HG03575 (cell line): ENCODE data around the gene S100A10.
A peak's percentile ranks its signal among the peaks of the same experiment; 100 is the strongest.

Experiments
- ATAC-seq: cut with Tn5 transposase; IDR thresholded peaks from one replicate; pipeline ENCODE4 v1.9.1; 2021; ENCODE audit not compliant: unreplicated experiment, insufficient number of reproducible peaks, low FRiP score; ENCODE audit errors: extremely low read depth

S100A10 gene

DNA sequence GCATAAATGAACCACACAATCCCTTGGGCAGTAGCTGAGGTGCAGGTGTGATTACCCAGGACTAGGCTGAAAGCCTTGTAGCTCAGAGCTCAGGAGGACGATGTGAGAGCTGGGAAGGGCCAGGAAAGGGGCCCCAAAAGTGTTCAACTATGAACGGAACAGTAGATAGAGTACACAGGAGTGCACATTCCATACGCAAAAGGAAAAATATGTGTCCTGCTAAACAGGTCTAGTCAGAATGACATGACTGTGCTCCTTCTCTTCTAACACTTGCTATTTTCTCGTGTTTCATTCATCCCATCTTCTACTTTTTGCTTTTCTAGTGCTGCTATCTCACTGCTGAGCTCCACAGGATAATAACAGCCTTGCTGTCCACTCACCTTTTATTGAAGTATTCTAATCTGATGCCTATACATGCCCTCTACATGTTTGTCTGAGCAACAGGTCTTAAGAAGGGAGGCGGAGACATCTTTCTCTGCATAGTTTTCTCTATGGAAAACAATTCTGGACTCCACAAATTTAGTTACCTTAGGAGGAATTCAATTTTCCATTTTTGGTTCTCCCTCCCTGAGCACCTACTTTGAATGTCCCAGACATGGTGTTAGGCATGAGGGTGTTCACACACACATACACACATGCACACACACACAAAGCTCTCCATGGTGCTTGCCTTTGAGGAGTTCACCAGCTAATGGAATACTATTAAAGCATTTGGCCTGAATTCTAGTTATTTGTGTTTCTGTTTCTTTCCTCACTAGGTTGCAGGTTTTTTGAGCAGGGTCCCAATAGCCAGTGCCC is 3.4 kb downstream of the S100A10 start:
- no peak for ATAC-seq

GRCh38 chr1:151989211-151989862 is 4.3 kb downstream of the S100A10 start:
- ATAC-seq: no peak

GRCh38 chr1:151988405-151988923 is 5.2 kb downstream of the S100A10 start:
- no peak for ATAC-seq

- ATAC-seq: no peak
Measured at GRCh38 chr1:151986501-151987190, 7.0 kb downstream of the S100A10 start.

GRCh38 chr1:151985768-151986167 is 7.9 kb downstream of the S100A10 start:
- no peak for ATAC-seq

- ATAC-seq: no peak
Measured at GRCh38 chr1:151985270-151985669, 8.4 kb downstream of the S100A10 start.

DNA sequence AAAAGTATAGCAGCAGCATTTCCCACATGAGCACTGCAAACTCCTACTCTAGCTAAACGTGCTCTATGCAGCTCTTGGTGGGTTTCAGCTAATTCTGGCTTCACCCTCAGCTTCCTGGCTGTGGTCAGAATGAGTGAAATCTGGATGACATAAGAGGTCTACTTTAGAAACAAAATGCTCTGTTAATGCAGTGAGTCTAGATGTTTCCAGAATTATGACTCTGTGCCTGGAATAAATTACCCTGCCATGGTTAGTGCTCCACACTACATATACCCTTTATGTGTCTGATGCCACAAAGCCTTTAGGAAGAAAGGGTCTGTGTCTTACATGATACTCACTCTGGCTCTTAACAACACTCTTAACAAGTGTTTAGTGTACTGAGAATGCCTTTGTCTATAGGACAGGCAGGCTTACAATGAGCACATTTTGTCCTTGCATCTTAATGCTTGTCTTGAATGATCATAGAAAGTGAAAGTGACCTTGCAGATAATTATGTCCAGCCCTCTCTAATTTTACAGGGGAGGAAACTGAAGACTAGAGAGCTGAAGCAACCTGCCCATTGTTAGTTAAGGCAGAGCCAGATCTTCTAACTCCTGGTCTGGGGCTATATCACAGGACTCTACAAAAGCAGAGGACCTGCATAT is 9.2 kb downstream of the S100A10 start:
- peak; percentile 37 for ATAC-seq

DNA sequence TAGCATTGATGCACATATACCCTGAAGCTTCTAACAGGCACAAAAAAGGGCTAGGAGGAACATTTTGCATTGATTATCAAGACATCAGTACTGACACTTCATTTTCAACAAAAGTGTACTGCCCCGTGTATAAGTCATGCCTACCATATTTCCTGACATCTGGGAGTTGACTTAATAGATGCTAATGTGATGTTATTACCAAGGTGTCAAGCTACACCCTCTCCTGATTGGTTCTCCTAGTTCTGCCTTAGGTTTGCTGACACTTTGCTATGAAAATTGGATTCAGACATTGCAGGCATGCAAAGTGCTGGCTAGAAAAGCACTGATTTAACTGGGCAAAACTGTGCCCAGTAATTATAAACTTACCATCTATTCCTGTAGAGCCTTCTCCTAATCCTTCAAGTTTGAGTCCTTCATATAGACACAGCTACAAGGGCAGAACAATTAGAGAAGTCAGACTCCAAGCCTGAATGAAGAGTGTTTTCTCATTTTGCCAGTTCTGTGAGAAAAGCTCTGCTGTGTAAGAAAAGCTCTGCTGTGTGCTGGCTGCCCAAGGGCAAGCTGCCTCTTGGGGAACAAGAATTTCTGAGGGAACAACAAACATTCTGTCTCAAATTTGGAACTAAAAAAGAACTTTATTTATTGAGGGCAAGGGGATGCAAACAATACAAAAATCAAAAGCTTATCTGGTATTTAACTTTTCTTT is 11.2 kb downstream of the S100A10 start:
- ATAC-seq: no peak

GRCh38 chr1:151981178-151981525 is 12.5 kb downstream of the S100A10 start:
- no peak for ATAC-seq

DNA sequence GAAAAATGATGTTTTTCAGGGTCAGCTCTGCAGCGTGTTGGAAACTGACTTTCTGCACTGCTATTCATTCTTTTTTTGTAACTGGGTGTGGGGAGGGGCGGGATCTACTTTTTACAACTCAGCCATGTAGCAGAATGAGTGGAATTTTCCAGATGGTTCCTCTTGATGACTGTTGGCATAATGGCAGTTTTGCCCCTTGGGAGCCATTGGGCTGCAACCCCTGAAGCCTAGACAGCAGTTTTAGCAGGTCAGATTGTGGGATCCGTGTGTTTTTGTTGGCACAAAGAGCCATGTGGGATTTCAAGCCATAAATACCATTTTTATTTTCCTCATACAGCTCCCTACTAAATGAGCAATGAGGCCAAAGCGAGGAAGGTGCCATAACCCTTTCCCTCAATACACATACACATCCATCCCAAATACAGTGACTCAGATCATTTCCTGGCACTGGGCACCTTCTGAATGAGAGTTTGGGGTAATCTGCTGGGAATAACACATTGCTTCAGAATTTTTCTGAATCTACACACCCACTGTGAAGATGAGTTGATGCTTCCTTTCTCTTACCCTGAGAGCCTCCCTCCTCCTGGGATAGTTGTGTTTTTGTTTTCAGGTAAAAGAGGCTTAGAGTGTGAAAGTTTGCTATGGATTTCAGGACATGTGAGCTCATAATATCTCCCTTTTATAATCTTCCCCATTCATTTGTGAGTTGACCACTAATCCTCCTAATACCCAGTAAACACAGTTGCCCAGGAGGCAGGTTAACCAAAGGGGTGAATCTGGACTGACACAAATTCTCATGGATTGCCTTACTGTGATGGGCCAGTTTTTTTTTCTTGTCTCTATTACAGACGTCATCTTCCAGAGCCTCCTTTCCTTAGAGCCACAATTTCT is 13.1 kb downstream of the S100A10 start:
- no peak for ATAC-seq

GRCh38 chr1:151978922-151979321 is 14.7 kb downstream of the S100A10 start:
- ATAC-seq: no peak

GRCh38 chr1:151977662-151978230 is 15.9 kb downstream of the S100A10 start:
- ATAC-seq: no peak

GRCh38 chr1:151976858-151977257 is 16.8 kb downstream of the S100A10 start:
- ATAC-seq: no peak

DNA sequence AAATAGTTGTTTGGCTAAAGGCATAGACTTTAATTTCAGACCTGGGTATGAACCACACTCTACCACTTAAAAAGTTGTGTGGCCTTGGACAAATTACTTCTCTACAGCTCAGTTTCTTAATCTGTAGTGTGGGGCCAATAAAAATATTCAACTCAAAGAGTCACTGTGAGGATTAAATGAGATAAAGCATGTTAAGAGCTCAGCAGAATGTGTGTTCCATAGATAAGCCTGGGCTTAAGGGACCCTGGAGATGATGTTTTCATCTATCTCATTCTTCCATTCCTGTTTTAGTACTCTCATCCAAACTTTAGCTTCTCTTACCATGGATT is 17.7 kb downstream of the S100A10 start:
- no peak for ATAC-seq

DNA sequence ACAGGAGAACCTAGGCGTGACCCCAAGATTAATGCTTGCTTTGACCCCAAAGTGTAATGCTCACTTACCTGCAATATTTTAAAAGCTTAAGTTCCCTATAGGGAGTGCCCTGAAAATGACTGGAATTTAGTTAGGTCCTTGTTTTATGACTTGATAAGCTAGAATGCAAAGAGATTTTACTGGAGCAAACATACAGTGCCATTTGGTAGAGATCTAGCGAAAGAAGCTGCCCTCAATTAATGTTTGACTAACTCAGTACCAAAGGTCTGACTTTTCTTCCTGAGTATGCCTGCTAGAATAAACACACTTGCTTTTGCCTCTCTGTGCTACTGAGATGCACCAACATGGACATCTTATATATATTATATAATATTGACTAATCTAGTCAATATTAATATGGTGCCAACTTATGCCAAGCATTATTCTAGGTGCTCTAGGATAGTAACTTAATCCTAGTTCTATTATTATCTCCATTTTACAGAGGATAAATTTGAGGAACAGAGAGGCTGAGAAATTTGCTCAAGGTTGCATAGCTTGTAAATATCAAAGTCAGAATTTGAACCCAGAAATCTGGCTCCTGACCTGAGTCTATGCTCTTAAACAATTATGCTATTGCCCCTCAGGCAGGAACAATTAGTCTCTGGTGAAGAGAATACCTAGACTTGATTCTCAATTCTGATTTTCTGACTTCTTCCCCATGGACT is 18.2 kb downstream of the S100A10 start:
- no peak for ATAC-seq

DNA sequence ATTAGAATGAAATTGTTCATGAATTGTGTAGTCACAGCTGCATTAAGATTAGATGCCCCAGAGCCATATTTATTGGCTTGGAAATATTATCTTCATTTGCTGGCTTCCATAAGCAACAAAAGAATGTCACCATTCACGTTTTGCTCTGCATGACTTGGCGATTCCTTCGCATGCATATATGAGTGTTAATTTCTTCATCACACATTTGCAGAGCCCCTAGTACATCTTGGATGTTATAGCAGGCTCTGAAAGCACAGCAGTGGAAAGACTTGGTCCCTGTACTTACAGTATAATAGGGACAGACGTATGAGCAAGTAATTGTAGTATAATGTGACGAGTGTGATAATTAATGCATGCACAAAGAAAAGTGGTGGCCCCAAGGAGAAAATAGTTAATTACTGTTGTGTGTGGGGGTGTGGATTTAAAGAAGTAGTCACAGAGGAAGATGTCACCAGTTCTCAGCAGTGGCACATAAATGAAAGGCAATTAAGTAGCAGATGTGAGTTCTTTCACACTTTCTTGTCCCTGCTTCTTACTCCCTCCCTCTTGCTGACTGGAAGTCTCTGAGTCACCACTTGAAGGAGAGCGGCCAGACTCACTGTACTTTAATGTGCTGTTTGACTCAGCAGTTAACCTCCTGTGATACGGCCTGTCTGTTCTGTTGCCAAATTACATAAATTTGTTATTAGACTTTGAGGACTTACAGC is 21.0 kb downstream of the S100A10 start:
- ATAC-seq: no peak

DNA sequence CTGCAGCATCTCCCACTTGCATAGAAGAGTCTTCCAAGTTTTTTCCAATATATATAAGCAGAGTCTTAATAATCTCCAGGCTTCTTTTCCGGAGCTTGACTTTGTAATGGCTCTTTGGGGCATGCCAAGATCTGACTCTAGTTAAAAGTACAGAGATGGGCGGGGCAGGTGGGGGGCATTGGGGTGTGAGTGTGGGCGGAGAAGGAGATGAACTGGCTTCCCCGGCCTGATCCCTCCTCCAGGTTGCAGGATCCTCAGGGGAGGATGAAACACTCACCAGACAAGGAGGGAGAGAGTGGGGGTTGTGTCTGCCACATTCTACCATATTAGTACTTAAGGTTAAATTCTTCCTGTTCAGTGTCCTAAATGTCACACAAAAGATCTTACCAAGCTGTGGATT is 23.0 kb downstream of the S100A10 start:
- ATAC-seq: no peak
